Nephron progenitor cell (in vitro differentiated cells): ENCODE data around the gene GLRA3.

Source experiments
- DNase-seq: peaks from one replicate; pipeline ENCODE4 v3.0.0; 2021
- H3K27ac Mint-ChIP-seq: 2 replicates; pipeline ENCODE4 v1.8.0; 2021; ENCODE audit warnings: mild to moderate bottlenecking, moderate library complexity, mixed read lengths
- H3K27me3 Mint-ChIP-seq: 2 replicates; pipeline ENCODE4 v1.8.0; 2021; ENCODE audit warnings: mild to moderate bottlenecking, low read depth, mixed read lengths; ENCODE audit not compliant: poor library complexity
- H3K36me3 Mint-ChIP-seq: 2 replicates; pipeline ENCODE4 v1.8.0; 2021; ENCODE audit warnings: low read depth, mixed read lengths
- H3K4me1 Mint-ChIP-seq: 2 replicates; pipeline ENCODE4 v1.8.0; 2021; ENCODE audit warnings: mixed read lengths
- H3K4me3 Mint-ChIP-seq: 2 replicates; pipeline ENCODE4 v1.8.0; 2021; ENCODE audit warnings: mild to moderate bottlenecking, moderate library complexity, mixed read lengths
- H3K9me3 Mint-ChIP-seq: 2 replicates; pipeline ENCODE4 v1.8.0; 2021; ENCODE audit warnings: mild to moderate bottlenecking, moderate library complexity, mixed read lengths
- TF ChIP-seq, protein P1 (sequence below): fragments of 200-600 bp; sonication (generic); IDR thresholded peaks from 2 replicates; pipeline ENCODE4 v1.5.0; 2021; ENCODE audit warnings: antibody characterized with exemption

The GLRA3 gene

DNA sequence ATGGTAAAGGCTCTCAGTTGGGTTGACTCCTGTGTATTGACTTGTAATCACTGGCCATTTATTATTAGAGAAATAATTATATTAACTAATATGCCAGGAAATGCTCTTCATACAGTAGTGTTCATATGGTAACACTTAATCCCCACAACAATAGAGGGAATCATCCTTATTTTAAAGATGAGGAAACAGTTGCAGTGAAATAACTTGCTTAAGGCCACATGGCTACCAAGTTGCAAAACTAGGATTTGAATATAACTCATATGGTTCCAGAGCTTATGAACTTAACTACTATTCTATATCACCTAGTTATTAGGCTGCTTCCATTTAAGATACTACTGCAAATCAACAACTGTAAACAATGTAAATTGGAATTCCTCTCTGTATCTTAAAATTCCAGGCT is 163.2 kb downstream of the GLRA3 start:
- Mint-ChIP-seq H3K4me3 (no peak overlapping the region), H3K27ac (no peak overlapping the region), H3K27me3 (peaks cover 2% of the 10 kb centered on the region), H3K36me3 (no peaks in the 10 kb centered on the region), H3K4me1 (no peaks in the 10 kb centered on the region), H3K9me3 (peaks cover 3% of the 10 kb centered on the region)
- TF ChIP-seq, protein P1, sequence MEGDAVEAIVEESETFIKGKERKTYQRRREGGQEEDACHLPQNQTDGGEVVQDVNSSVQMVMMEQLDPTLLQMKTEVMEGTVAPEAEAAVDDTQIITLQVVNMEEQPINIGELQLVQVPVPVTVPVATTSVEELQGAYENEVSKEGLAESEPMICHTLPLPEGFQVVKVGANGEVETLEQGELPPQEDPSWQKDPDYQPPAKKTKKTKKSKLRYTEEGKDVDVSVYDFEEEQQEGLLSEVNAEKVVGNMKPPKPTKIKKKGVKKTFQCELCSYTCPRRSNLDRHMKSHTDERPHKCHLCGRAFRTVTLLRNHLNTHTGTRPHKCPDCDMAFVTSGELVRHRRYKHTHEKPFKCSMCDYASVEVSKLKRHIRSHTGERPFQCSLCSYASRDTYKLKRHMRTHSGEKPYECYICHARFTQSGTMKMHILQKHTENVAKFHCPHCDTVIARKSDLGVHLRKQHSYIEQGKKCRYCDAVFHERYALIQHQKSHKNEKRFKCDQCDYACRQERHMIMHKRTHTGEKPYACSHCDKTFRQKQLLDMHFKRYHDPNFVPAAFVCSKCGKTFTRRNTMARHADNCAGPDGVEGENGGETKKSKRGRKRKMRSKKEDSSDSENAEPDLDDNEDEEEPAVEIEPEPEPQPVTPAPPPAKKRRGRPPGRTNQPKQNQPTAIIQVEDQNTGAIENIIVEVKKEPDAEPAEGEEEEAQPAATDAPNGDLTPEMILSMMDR = no peak
- DNase-seq = no peak

DNA sequence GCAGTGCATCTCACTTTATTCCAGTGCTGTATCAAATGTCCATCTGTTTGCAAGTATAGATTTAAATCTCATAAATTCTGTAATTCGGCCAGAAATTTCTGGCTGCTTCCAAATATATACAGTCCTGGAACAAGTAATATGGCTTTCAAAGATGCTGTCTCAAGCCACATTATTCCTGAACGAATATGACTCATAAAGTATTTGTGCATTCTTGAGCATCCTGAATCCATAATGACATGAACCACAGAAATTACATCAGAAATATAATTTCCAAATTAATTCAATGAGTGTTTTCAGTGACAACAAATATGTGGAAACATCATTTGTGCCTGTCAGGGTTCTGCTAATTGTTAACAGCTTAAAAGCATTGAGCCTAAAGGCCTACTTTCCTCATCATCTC is 165.8 kb downstream of the GLRA3 start:
- Mint-ChIP-seq H3K36me3 (no peaks in the 10 kb centered on the region), H3K9me3 (peaks cover 3% of the 10 kb centered on the region), H3K27me3 (peaks cover 3% of the 10 kb centered on the region), H3K27ac (no peak overlapping the region), H3K4me1 (no peaks in the 10 kb centered on the region), H3K4me3 (no peak overlapping the region)
- TF ChIP-seq, protein P1 = no peak
- no peak for DNase-seq

DNA sequence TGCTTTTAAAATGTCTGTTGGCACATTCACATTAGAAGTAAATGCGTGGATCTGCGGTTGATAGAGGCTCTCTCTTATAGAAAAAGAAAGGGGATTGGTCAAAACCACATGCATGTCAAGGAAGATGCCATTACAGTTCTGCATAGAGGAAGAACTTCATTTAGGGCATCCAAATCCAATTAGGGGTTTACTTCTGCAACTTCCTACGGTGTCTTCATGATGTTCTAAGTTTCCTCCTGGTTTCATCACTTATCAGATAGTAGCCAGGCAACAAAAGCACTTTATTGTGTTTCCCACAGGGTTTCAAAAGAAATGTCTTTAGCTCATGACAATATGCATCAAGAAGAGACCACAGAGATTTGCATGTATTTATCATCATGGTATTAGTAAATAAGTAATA is 170.8 kb downstream of the GLRA3 start:
- H3K27ac Mint-ChIP-seq = no peak overlapping the region
- peaks cover 3% of the 10 kb centered on the region for H3K9me3 Mint-ChIP-seq
- DNase-seq = no peak
- no peaks in the 10 kb centered on the region for H3K36me3 Mint-ChIP-seq
- no peak overlapping the region for H3K4me3 Mint-ChIP-seq
- H3K4me1 Mint-ChIP-seq = no peaks in the 10 kb centered on the region
- TF ChIP-seq, protein P1 = no peak
- H3K27me3 Mint-ChIP-seq = peaks cover 3% of the 10 kb centered on the region

DNA sequence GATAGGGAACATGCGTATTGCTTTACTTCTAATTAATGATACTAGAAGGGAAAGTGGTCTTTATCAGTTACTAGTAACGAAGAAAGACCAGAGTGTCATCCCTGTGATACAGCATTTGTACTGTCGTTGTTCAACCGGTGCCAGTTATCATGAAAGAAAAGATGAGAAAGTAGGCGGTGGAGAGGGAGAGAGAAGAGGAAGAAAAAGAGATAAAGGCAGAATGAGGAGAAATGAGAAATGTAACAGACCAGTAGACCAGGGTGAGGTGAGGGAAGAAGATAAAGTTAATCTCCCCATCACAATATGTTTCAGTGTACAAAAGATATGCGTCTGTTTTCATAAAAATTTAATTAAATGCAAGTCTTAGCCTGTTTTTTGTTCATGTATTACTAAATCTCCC is 171.6 kb downstream of the GLRA3 start:
- no peak overlapping the region for H3K27ac Mint-ChIP-seq
- H3K36me3 Mint-ChIP-seq = no peaks in the 10 kb centered on the region

DNA sequence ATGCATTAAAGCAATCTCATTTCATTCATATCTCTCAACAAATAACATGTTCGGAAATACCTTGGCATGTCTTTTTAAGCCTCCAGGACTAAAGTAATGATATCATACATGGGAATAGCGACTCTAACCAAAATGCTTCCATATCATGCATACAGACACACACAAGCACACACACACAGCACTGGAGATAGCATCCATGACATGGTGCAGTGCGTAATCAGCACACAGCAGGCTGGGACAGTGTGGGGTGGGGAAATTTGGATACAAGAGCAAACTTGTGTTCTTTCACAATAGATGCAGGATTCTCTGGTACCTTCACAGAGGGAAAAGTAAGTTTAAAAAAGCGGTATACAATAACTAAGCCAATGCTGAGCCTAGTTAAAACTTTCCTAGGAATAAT is 174.4 kb downstream of the GLRA3 start:
- no peak for DNase-seq
- Mint-ChIP-seq H3K9me3 (no peaks in the 10 kb centered on the region), H3K36me3 (no peaks in the 10 kb centered on the region), H3K4me3 (no peak overlapping the region), H3K27ac (no peak overlapping the region), H3K27me3 (no peaks in the 10 kb centered on the region), H3K4me1 (no peaks in the 10 kb centered on the region)
- TF ChIP-seq, protein P1 = no peak

More for the DNA sequence above, 171.6 kb downstream of the GLRA3 start:
- Mint-ChIP-seq H3K4me3 (no peak overlapping the region), H3K4me1 (no peaks in the 10 kb centered on the region), H3K27me3 (peaks cover 3% of the 10 kb centered on the region), H3K9me3 (peaks cover 3% of the 10 kb centered on the region)
- TF ChIP-seq, protein P1 = no peak
- no peak for DNase-seq

DNA sequence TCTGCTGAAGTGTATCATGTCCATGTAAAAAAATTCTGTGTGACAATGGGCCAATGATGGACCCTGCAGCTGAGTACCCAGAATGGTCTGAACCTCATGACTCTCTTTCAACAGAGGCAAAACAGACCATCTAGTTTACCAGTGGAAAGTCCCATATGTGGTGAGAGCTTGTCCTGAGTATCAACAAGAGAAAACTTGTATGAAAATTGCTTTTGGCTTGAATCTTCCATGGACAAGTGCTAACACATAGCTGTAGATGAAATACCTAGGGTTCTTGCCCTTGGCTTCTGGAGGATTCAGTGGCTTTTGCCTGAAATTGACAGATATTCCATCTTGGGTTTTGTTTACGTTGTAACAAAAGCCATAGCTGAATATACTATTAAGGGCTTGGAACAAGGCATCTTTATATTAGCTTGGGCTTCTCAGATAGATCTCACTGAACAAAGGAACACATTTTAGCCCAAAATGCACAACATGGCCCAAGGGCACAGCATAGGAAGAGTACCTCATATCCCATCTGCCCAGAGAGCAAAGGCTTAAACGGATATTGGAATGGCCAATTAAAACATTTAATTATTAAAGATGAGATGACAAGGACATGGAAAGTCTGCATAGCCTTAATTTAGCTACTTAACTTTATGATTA is 178.2 kb downstream of the GLRA3 start:
- no peaks in the 10 kb centered on the region for H3K4me1 Mint-ChIP-seq
- H3K27me3 Mint-ChIP-seq = no peaks in the 10 kb centered on the region
- TF ChIP-seq, protein P1 = no peak
- no peak overlapping the region for H3K4me3 Mint-ChIP-seq
- H3K9me3 Mint-ChIP-seq = no peaks in the 10 kb centered on the region
- DNase-seq = no peak
- no peaks in the 10 kb centered on the region for H3K36me3 Mint-ChIP-seq
- H3K27ac Mint-ChIP-seq = no peak overlapping the region
